Right ventricle myocardium inferior (tissue), 1 donor: ENCODE results near the gene AKAP12. TPM values are rescaled to one million over a fixed set of nuclear protein-coding genes. Genes with fewer than 3 reads are reported as not detected.

ENCODE experiments used
- ATAC-seq: fragments of 200-7000 bp; cut with Tn5 transposase; one replicate; pipeline ENCODE4 v1.9.1; 2020; ENCODE audit warnings: mild to moderate bottlenecking, moderate library complexity
- DNase-seq: peaks from one replicate; pipeline ENCODE4 v3.0.0; 2021; ENCODE audit errors: missing footprints
- intact Hi-C: fragments of 100-400 bp; cut with DNase I; formaldehyde crosslinking; loops from one replicate; pipeline ENCODE4 v1.11.0; 2022
- long read RNA-seq: library from polyadenylated mRNA; unstranded; transcript quantifications from one replicate; pipeline ENCODE4 v2.0.0, GENCODE V29; 2021
- total RNA-seq: library from RNA; stranded (reverse); fragmentation: NEBNext Ultra II Directional; extraction: Animal tissue kit (Norgen Biotek cat#: 25700); gene quantifications from one replicate; pipeline ENCODE4 v1.2.1, GENCODE V29; 2021
- donor health status: DM: no; HTN: yes; CAD: no; lungs with severe emphysema.

AKAP12 gene, protein sequence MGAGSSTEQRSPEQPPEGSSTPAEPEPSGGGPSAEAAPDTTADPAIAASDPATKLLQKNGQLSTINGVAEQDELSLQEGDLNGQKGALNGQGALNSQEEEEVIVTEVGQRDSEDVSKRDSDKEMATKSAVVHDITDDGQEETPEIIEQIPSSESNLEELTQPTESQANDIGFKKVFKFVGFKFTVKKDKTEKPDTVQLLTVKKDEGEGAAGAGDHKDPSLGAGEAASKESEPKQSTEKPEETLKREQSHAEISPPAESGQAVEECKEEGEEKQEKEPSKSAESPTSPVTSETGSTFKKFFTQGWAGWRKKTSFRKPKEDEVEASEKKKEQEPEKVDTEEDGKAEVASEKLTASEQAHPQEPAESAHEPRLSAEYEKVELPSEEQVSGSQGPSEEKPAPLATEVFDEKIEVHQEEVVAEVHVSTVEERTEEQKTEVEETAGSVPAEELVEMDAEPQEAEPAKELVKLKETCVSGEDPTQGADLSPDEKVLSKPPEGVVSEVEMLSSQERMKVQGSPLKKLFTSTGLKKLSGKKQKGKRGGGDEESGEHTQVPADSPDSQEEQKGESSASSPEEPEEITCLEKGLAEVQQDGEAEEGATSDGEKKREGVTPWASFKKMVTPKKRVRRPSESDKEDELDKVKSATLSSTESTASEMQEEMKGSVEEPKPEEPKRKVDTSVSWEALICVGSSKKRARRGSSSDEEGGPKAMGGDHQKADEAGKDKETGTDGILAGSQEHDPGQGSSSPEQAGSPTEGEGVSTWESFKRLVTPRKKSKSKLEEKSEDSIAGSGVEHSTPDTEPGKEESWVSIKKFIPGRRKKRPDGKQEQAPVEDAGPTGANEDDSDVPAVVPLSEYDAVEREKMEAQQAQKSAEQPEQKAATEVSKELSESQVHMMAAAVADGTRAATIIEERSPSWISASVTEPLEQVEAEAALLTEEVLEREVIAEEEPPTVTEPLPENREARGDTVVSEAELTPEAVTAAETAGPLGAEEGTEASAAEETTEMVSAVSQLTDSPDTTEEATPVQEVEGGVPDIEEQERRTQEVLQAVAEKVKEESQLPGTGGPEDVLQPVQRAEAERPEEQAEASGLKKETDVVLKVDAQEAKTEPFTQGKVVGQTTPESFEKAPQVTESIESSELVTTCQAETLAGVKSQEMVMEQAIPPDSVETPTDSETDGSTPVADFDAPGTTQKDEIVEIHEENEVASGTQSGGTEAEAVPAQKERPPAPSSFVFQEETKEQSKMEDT (N-terminal part only)
- 18.1 TPM for total RNA-seq
- long read RNA-seq, partial matches to known transcripts: 4 of 4 reads
- long read RNA-seq, other reads (novel, unspliced or antisense): 0 of 4 reads

- DNase-seq: no peak
- ATAC-seq: peak; percentile 45
- intact Hi-C loops: loop anchor here (1.0 kb wide), 2 partner anchors 85 to 225 kb away; no protein-coding TSS in a partner anchor
Observed at GRCh38 chr6:151239603-151240035, at the start of gene AKAP12. Gene AKAP12, plus strand, starts transcription at chr6:151239967. Its CDS starts 596 bp downstream, at chr6:151240563.

- no peak for DNase-seq
- intact Hi-C loops: no loop called here
- no peak for ATAC-seq
Observed at GRCh38 chr6:151191527-151191926, 48.2 kb upstream of the AKAP12 start.

GRCh38 chr6:151196555-151196954 lies 43.2 kb upstream of the AKAP12 start:
- DNase-seq: no peak
- intact Hi-C loops: no loop called here
- ATAC-seq: peak; percentile 85

GRCh38 chr6:151197556-151197955 lies 42.2 kb upstream of the AKAP12 start:
- no peak for DNase-seq
- ATAC-seq: no peak
- intact Hi-C loops: no loop called here

GRCh38 chr6:151199991-151200390 lies 39.8 kb upstream of the AKAP12 start:
- ATAC-seq (no peak), DNase-seq (no peak)
- intact Hi-C loops: no loop called here

GRCh38 chr6:151205721-151206600 lies 33.8 kb upstream of the AKAP12 start:
- DNase-seq (no peak), ATAC-seq (no peak)
- intact Hi-C loops: no loop called here

DNA sequence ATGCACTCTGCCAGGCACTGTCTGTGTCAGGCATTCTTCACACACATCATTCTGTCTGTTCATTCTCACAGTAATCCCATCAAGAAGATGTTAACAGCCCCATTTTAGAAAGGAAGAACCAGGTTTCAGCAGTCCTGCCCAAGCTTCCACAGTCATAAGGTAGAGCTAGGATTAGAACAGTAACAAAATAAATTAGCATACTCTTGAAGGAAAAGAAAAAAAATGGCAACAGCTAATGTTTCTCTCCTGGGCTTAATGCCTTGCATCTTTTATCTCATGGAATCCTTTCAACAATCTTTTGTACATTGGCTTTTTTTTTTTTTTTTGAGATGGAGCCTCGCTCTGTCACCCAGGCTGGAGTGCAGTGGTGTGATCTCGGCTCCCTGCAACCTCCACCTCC lies 32.1 kb upstream of the AKAP12 start:
- intact Hi-C loops: no loop called here
- no peak for ATAC-seq
- no peak for DNase-seq

- intact Hi-C loops: no loop called here
- ATAC-seq (peak; percentile 59), DNase-seq (no peak)
Observed at GRCh38 chr6:151209071-151209831, 30.5 kb upstream of the AKAP12 start.

DNA sequence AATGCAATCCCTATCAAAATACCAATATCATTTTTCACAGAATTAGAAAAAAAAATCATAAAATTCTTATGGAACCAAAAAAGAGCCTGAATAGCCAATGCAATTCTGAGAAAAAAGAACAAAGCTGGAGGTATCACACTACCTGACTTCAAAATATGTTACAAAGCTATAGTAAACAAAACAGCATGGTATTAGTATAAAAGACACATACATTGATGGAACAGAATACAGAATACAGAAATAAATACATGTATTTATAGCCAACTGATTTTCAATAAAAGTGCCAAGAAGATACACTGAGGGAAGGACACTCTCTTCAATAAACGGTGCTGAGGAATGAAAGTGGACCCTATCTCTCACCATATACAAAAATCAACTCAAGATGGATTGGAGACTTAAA lies 28.7 kb upstream of the AKAP12 start:
- ATAC-seq (no peak), DNase-seq (no peak)
- intact Hi-C loops: no loop called here

GRCh38 chr6:151213352-151213751 lies 26.4 kb upstream of the AKAP12 start:
- ATAC-seq (no peak), DNase-seq (no peak)
- intact Hi-C loops: no loop called here

DNA sequence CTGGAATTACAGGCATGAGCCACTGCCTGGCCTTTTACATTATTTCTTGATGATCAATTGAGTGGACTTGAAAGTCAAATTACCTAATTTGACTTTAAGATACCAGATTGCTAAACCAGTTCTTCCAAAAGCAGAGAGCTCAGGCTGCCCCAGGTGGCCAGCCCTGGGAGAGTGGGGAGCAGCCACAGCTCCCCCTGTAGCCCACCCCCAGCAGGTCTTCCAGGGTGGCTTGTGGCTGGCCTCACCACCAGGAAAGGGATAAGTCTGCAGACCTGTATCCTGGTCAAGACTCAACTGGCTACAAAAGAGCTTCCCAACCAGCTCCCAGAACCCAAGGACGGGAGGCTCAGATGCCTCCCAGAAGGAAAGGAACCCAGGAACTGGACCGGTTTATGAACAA lies 23.8 kb upstream of the AKAP12 start:
- DNase-seq (no peak), ATAC-seq (no peak)
- intact Hi-C loops: no loop called here

DNA sequence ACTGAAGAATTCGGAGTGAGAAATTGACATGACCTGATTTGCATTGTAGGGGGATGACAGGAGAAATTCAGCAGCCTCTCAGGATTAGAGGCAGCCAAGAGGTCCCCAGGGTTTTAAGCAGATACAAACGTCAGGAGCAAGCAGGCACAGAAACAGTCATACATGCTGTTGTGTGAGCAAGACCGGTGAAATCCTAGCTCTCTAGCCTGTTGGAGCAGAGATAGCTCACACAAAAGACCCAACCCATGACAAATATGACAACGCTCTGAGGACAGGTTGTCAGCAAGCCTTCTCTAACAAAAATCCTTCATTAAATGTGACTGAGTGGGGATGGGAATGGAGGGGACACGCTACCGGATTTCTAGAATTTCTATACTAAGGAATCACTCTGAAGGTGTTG lies 23.0 kb upstream of the AKAP12 start:
- DNase-seq (no peak), ATAC-seq (no peak)
- intact Hi-C loops: no loop called here

DNA sequence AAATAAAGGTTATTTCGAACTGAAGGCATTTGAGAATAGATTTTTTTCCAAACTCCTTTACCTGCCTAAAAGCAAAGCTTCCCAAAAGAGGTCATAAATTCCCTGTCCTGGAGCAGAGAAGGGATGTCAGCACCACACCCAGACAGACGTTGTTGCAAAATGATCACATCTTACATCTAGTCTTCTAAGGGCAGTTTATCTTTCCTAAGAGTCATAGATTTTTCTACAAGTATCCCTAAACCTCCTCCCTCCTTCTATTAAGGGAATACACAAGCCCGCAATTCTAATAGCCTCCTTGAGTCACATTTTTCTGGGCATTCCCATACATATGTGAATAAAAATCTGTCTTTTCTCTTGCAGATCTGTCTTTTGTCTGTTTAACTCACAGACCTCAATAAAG lies 20.6 kb upstream of the AKAP12 start:
- ATAC-seq (no peak), DNase-seq (no peak)
- intact Hi-C loops: no loop called here

DNA sequence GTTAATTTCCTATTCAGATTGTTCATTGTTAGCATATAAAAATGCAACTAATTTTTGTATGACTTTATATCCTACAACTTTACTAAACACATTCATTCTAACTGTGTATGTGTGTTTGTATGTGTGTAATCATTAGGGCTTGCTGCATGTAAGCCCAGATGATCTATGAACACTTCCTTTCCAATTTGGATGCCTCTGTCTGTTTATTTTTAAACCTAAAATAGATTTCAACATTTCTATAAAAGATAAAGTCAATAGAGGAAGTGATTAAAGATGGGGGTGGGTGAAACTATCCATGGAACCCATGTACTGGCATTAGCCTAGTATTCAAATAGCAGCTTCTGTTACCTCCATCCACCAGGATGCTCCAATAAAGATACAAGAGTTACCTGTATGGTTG lies 15.7 kb upstream of the AKAP12 start:
- no peak for DNase-seq
- intact Hi-C loops: no loop called here
- no peak for ATAC-seq

DNA sequence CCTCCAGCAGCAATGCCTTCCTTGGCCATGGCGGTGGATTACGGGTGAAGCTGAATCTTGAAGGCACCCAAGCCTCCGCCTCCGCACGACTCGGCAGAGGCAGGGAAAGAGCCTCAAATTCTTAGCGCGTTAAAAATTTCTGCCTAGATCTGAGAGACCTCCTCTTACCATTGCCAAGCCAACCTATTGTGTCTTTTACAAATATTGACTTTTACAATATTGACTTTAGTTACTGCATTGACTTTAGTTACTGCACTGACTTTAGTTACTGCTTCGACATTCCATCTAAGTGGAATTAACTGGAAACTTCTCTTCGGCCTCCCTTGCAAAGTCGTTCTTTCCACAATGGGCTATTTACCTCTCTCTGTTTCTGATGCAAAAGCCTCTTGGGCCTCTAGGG lies 13.8 kb upstream of the AKAP12 start:
- intact Hi-C loops: no loop called here
- no peak for DNase-seq
- no peak for ATAC-seq

- ATAC-seq: no peak
- no peak for DNase-seq
- intact Hi-C loops: no loop called here
Observed at GRCh38 chr6:151228788-151229400, 10.9 kb upstream of the AKAP12 start.
